Activated CD4-positive, alpha-beta memory T cell treated with anti-CD3 and anti-CD28 coated beads, Interleukin-2, amount 10 ng/mL, durations not matched to agents 7 days and 5 days (primary cell): ENCODE results near the gene MAP2K7. TPM values are rescaled to one million over a fixed set of nuclear protein-coding genes. Genes with fewer than 3 reads are reported as not detected.

Experiments used
- CTCF ChIA-PET: fragments of 350-600 bp; sonication (Branson Sonifier 250); formaldehyde crosslinking; loops from one replicate; lab custom pipeline; 2021; ENCODE audit warnings: antibody characterized with exemption, inconsistent platforms; lab: Charles Lee
- POLR2A ChIA-PET: fragments of 350-600 bp; sonication (Branson Sonifier 250); formaldehyde crosslinking; loops from one replicate; lab custom pipeline; 2021; ENCODE audit warnings: antibody characterized with exemption; lab: Charles Lee
- DNase-seq: peaks from one replicate; pipeline ENCODE4 v3.0.0-alpha.2; 2020
- H3K27ac Mint-ChIP-seq: one replicate; pipeline ENCODE4 v1.8.0; 2021; ENCODE audit warnings: mild to moderate bottlenecking, mixed read lengths
- H3K27me3 Mint-ChIP-seq: one replicate; pipeline ENCODE4 v1.8.0; 2021; ENCODE audit warnings: mixed read lengths
- H3K36me3 Mint-ChIP-seq: one replicate; pipeline ENCODE4 v1.8.0; 2021; ENCODE audit warnings: low read depth, mixed read lengths
- H3K4me1 Mint-ChIP-seq: one replicate; pipeline ENCODE4 v1.8.0; 2021; ENCODE audit warnings: mixed read lengths
- H3K4me3 Mint-ChIP-seq: one replicate; pipeline ENCODE4 v1.8.0; 2021; ENCODE audit warnings: mild to moderate bottlenecking, mixed read lengths
- H3K9me3 Mint-ChIP-seq: one replicate; pipeline ENCODE4 v1.8.0; 2021; ENCODE audit warnings: mixed read lengths
- total RNA-seq, 2 experiments: library from RNA; stranded (reverse); gene quantifications; one replicate each; pipeline ENCODE4 v1.2.3, GENCODE V29; 2021

MAP2K7 gene
- total RNA-seq, 2 experiments from 2014 or later = 42.6 to 42.9 TPM

- Mint-ChIP-seq H3K27me3 (peaks cover 49% of the 10 kb centered on the region), H3K4me3 (peak overlapping the region; percentile 52), H3K27ac (no peak overlapping the region), H3K9me3 (no peaks in the 10 kb centered on the region), H3K4me1 (peaks cover 44% of the 10 kb centered on the region), H3K36me3 (no peaks in the 10 kb centered on the region)
- peak; percentile 75 for DNase-seq
- CTCF ChIA-PET = interaction anchor here (0.8 to 2.5 kb wide), 23 partner anchors 10 to 504 kb away, joined by 3 to 26 read pairs (median 5); partner anchors contain the start of genes LRRC8E, MAP2K7, PET100 and SNAPC2
- POLR2A ChIA-PET = interaction anchor here (0.6 to 1.9 kb wide), 8 partner anchors 12 to 800 kb away, joined by 3 to 10 read pairs (median 3); partner anchors contain the start of genes HNRNPM, MAP2K7, SNAPC2 and ZNF557
Observed at GRCh38 chr19:7869453-7869909, 34.2 kb upstream of the MAP2K7 start.

DNA sequence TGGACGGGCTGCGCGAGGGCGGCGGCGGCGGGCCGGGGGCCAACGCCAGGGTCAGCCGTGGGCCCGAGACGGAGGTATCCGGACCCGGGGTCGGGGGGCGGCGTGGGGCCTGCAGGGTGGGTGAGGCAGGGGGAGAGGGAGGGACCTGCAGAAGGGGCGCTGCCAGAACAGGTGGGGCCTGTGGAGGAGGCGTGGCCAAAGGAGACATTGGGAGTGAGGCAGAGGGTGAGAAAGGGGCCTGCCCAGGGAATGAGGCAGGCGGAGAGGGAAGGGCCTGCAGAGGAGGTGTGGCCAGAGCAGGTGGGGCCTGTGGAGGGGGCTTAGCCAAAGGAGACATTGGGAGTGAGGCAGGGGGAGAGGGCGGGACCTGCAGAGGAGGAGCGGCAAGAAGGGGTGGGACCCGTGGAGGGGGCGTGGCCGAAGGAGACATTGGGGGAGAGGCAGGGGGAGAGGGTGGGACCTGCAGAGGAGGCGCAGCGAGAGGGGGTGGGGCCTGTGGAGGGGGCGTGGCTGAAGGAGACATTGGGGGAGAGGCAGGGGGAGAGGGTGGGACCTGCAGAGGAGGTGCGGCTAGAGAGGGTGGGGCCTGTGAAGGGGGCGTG lies 33.7 kb upstream of the MAP2K7 start:
- Mint-ChIP-seq H3K27me3 (peaks cover 51% of the 10 kb centered on the region), H3K36me3 (no peaks in the 10 kb centered on the region), H3K27ac (no peak overlapping the region), H3K4me3 (peak overlapping the region; percentile 32), H3K9me3 (no peaks in the 10 kb centered on the region), H3K4me1 (peaks cover 43% of the 10 kb centered on the region)
- CTCF ChIA-PET = interaction anchor here (0.8 to 2.5 kb wide), 23 partner anchors 9 to 504 kb away, joined by 3 to 26 read pairs (median 5); partner anchors contain the start of genes LRRC8E, MAP2K7, PET100 and SNAPC2
- peak; percentile 50 for DNase-seq
- POLR2A ChIA-PET = interaction anchor here (1.1 to 1.9 kb wide), 6 partner anchors 13 to 575 kb away, joined by 3 to 10 read pairs (median 4); partner anchors contain the start of genes HNRNPM and MAP2K7

GRCh38 chr19:7870571-7871436 lies 32.9 kb upstream of the MAP2K7 start:
- no peaks in the 10 kb centered on the region for H3K9me3 Mint-ChIP-seq
- no peak overlapping the region for H3K27ac Mint-ChIP-seq
- no peaks in the 10 kb centered on the region for H3K36me3 Mint-ChIP-seq
- H3K4me3 Mint-ChIP-seq = no peak overlapping the region
- CTCF ChIA-PET = no interaction called here
- peaks cover 44% of the 10 kb centered on the region for H3K27me3 Mint-ChIP-seq
- POLR2A ChIA-PET = no interaction called here
- H3K4me1 Mint-ChIP-seq = peaks cover 36% of the 10 kb centered on the region
- peak; percentile 66 for DNase-seq

GRCh38 chr19:7871437-7872305 lies 32.0 kb upstream of the MAP2K7 start:
- H3K4me3 Mint-ChIP-seq = no peak overlapping the region
- H3K4me1 Mint-ChIP-seq = peaks cover 36% of the 10 kb centered on the region
- peak; percentile 81 for DNase-seq
- no peaks in the 10 kb centered on the region for H3K36me3 Mint-ChIP-seq
- H3K9me3 Mint-ChIP-seq = no peaks in the 10 kb centered on the region
- ChIA-PET POLR2A (interaction anchor here (0.7 kb wide), 1 partner anchor 11 kb away, joined by 3 read pairs; no protein-coding TSS in a partner anchor), CTCF (interaction anchor here (0.5 kb wide), 1 partner anchor 160 kb away, joined by 3 read pairs; no protein-coding TSS in a partner anchor)
- H3K27me3 Mint-ChIP-seq = peaks cover 43% of the 10 kb centered on the region
- no peak overlapping the region for H3K27ac Mint-ChIP-seq

GRCh38 chr19:7872306-7873204 lies 31.1 kb upstream of the MAP2K7 start:
- no peak for DNase-seq
- CTCF ChIA-PET = interaction anchor here (0.5 kb wide), 1 partner anchor 159 kb away, joined by 3 read pairs; no protein-coding TSS in a partner anchor
- Mint-ChIP-seq H3K36me3 (no peaks in the 10 kb centered on the region), H3K27ac (no peak overlapping the region), H3K4me1 (peaks cover 36% of the 10 kb centered on the region), H3K4me3 (no peak overlapping the region), H3K27me3 (peaks cover 35% of the 10 kb centered on the region), H3K9me3 (no peaks in the 10 kb centered on the region)
- POLR2A ChIA-PET = interaction anchor here (0.7 kb wide), 1 partner anchor 12 kb away, joined by 3 read pairs; no protein-coding TSS in a partner anchor

GRCh38 chr19:7873304-7874075 lies 30.2 kb upstream of the MAP2K7 start:
- Mint-ChIP-seq H3K9me3 (no peaks in the 10 kb centered on the region), H3K27ac (no peak overlapping the region), H3K4me1 (peaks cover 33% of the 10 kb centered on the region), H3K36me3 (no peaks in the 10 kb centered on the region), H3K27me3 (peaks cover 31% of the 10 kb centered on the region), H3K4me3 (no peak overlapping the region)
- ChIA-PET CTCF (no interaction called here), POLR2A (no interaction called here)
- no peak for DNase-seq

DNA sequence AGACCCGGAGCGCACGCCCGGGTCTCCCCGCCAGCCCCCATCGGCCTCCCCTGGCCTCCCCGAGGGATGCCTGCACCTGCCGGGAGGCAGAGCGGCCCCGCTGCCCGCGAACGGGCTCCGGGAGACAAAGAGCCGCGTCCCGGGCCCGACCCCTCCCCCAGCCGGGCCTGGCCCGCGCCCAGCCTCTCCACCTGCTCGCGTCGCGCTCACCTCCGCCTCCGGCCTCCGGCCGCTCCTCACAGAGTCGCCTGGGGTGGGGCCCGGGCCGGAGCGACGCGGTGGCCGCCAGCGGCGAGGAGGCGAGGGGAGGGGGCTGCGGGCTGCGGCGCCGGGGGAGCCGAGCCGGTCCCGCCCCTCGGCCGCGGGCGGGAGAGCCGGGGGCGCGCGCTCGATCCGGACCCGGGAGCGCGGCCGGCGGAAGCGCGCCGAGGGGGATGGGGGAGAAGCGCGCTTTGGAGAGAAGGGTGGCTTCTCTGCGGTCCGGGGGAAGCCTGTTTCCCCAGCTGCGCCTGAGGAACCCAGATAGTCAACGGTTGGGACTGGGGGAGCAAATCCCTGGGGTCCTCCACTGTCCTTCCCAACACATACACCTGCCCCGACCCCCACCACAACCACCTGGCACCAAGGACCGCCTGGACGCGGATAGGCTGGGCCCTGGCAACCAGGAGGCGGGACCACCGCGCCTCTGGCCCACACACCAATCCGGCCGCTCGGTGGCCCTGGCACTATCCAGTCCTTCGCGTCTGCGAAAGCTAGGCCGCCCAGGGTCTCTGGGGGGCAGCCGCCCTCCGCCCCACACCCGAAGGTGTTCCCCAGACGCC lies 29.4 kb upstream of the MAP2K7 start, which contains the start of gene PRR36:
TSS of gene PRR36 (minus strand) at position 315 of the 821 bp plus-strand sequence. CDS start 701 bp downstream, outside the sequence.
- ChIA-PET POLR2A (no interaction called here), CTCF (no interaction called here)
- Mint-ChIP-seq H3K36me3 (no peaks in the 10 kb centered on the region), H3K9me3 (no peaks in the 10 kb centered on the region), H3K4me1 (peaks cover 28% of the 10 kb centered on the region), H3K27ac (no peak within 1 kb of the TSS), H3K4me3 (no peak within 1 kb of the TSS), H3K27me3 (peaks cover 29% of the 10 kb centered on the region)
- no peak for DNase-seq

- Mint-ChIP-seq H3K27me3 (peaks cover 29% of the 10 kb centered on the region), H3K4me1 (peaks cover 26% of the 10 kb centered on the region), H3K36me3 (no peaks in the 10 kb centered on the region), H3K27ac (no peak overlapping the region), H3K4me3 (no peak overlapping the region), H3K9me3 (no peaks in the 10 kb centered on the region)
- POLR2A ChIA-PET = no interaction called here
- CTCF ChIA-PET = interaction anchor here (1.3 kb wide), 1 partner anchor 29 kb away, joined by 3 read pairs; the partner anchor contains the start of gene MAP2K7
- no peak for DNase-seq
Observed at GRCh38 chr19:7874897-7875273, 28.8 kb upstream of the MAP2K7 start.

- H3K27me3 Mint-ChIP-seq = peaks cover 17% of the 10 kb centered on the region
- no peak overlapping the region for H3K27ac Mint-ChIP-seq
- no peak overlapping the region for H3K4me3 Mint-ChIP-seq
- ChIA-PET CTCF (interaction anchor here (0.6 kb wide), 1 partner anchor 9 kb away, joined by 3 read pairs; no protein-coding TSS in a partner anchor), POLR2A (no interaction called here)
- H3K36me3 Mint-ChIP-seq = no peaks in the 10 kb centered on the region
- DNase-seq = no peak
- H3K9me3 Mint-ChIP-seq = peaks cover 3% of the 10 kb centered on the region
- peaks cover 8% of the 10 kb centered on the region for H3K4me1 Mint-ChIP-seq
Observed at GRCh38 chr19:7877249-7877836, 26.3 kb upstream of the MAP2K7 start.
